AG04450 (cell line): ENCODE results near the gene TM4SF1. TPM values are rescaled to one million over a fixed set of nuclear protein-coding genes. Genes with fewer than 3 reads are reported as not detected.

Experiments
- CTCF ChIA-PET: fragments of 300-600, 350-600 bp; formaldehyde crosslinking; extraction: SDS; loops from one replicate; lab custom pipeline; 2022; ENCODE audit warnings: antibody characterized with exemption, inconsistent platforms; lab: Charles Lee
- POLR2A ChIA-PET: fragments of 350-600 bp; formaldehyde crosslinking; extraction: SDS; loops from one replicate; lab custom pipeline; 2021; ENCODE audit warnings: antibody characterized with exemption, inconsistent platforms; lab: Yijun Ruan, JAX
- DNase-seq: peaks from one replicate; pipeline ENCODE4 v3.0.0-alpha.2; 2011; ENCODE audit warnings: low read depth, low spot score
- H3K27ac ChIP-seq: one replicate; pipeline ENCODE4 v1.5.1; 2012; ENCODE audit warnings: low read depth, low read length, control low read depth
- H3K27me3 ChIP-seq: one replicate; pipeline ENCODE4 v1.6.0; 2012; ENCODE audit warnings: low read length; ENCODE audit not compliant: control insufficient read depth, insufficient read depth
- H3K4me3 ChIP-seq: 2 replicates; pipeline ENCODE4 v1.5.1; 2011; ENCODE audit warnings: mild to moderate bottlenecking, low read depth, low read length, control low read depth
- H3K9me3 ChIP-seq: 2 replicates; pipeline ENCODE4 v1.5.1; 2012; ENCODE audit warnings: low read length; ENCODE audit not compliant: control insufficient read depth, insufficient read depth
- polyA plus RNA-seq: library from polyadenylated mRNA; depleted of rRNA; stranded (reverse); fragments of >200 nt; gene quantifications from 2 replicates; pipeline ENCODE4 v1.2.3, GENCODE V29; 2011
- TF ChIP-seq, protein P1 (sequence below): IDR thresholded peaks from 2 replicates; pipeline ENCODE4 v1.5.1; 2011; ENCODE audit warnings: low read depth, low read length, control low read depth, inconsistent platforms

TM4SF1 gene
- polyA plus RNA-seq, 1 experiment: 260 TPM

DNA sequence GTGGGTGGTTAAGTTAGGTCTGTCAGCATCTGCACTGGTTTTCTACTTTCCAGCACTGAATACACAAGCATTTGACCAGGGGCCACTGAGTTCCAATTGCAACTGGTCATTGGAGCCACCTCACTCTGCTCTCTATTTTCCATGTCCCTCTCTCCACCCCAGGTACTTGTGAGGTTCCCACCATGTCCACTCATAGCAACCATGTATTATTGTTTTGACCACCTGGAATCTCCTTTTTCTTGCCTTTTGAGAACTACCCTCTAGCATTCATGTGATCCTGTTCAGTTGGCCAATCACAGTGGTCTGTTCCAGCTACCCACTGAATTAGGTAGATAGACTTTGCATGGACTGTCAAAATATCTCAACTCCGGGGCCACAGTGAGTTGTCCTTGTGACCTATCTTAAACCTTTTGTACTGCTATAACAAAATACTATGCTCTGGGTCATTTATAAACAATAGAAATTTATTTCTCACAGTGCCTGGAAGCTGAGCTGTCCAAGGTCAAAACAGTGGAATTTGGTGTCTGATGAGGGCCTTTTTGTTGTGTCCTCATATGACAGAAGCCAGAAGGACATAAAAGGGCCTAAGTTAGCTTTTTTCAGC lies 23.8 kb downstream of the TM4SF1 start:
- no peak for DNase-seq
- Histone ChIP-seq H3K9me3 (peaks cover 3% of the 10 kb centered on the region), H3K4me3 (no peak overlapping the region), H3K27me3 (no peaks in the 10 kb centered on the region), H3K27ac (no peak overlapping the region)
- ChIA-PET CTCF (interaction anchor here (0.6 to 3.3 kb wide), 11 partner anchors 9 to 397 kb away, joined by 3 to 20 read pairs (median 5); no protein-coding TSS in a partner anchor), POLR2A (interaction anchor here (1.1 kb wide), 1 partner anchor 10 kb away, joined by 3 read pairs; no protein-coding TSS in a partner anchor)
- TF ChIP-seq, protein P1, sequence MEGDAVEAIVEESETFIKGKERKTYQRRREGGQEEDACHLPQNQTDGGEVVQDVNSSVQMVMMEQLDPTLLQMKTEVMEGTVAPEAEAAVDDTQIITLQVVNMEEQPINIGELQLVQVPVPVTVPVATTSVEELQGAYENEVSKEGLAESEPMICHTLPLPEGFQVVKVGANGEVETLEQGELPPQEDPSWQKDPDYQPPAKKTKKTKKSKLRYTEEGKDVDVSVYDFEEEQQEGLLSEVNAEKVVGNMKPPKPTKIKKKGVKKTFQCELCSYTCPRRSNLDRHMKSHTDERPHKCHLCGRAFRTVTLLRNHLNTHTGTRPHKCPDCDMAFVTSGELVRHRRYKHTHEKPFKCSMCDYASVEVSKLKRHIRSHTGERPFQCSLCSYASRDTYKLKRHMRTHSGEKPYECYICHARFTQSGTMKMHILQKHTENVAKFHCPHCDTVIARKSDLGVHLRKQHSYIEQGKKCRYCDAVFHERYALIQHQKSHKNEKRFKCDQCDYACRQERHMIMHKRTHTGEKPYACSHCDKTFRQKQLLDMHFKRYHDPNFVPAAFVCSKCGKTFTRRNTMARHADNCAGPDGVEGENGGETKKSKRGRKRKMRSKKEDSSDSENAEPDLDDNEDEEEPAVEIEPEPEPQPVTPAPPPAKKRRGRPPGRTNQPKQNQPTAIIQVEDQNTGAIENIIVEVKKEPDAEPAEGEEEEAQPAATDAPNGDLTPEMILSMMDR: no peak

DNA sequence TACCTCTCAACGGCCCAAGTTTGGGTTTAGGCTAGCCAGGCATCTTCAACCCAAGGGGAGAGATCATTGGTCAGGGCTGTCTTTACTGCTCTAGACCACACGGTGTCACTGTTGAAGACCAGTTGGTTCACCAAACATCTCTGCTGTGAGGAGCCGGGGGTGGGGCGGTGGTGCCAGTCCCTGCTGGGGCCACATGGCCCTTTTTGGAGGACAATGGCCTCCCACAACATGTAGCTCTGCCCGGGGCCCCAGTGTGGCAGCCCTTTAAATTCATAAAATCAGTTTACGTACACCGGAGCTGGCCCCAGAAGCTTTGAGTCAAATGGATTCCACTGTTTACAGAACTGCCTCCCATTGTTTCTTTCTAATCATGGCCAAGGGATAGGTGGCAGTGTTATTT lies 24.9 kb downstream of the TM4SF1 start:
- peaks cover 3% of the 10 kb centered on the region for H3K9me3 ChIP-seq
- H3K27ac ChIP-seq: no peak overlapping the region
- CTCF ChIA-PET: interaction anchor here (0.6 to 3.3 kb wide), 15 partner anchors 8 to 399 kb away, joined by 3 to 20 read pairs (median 5); no protein-coding TSS in a partner anchor
- TF ChIP-seq, protein P1: peak; percentile 63
- no peak for DNase-seq
- H3K4me3 ChIP-seq: no peak overlapping the region
- no peaks in the 10 kb centered on the region for H3K27me3 ChIP-seq
- POLR2A ChIA-PET: no interaction called here

- Histone ChIP-seq H3K4me3 (no peak overlapping the region), H3K27me3 (no peaks in the 10 kb centered on the region), H3K9me3 (no peaks in the 10 kb centered on the region), H3K27ac (no peak overlapping the region)
- DNase-seq: no peak
- ChIA-PET POLR2A (interaction anchor here (0.8 kb wide), 1 partner anchor 10 kb away, joined by 3 read pairs; no protein-coding TSS in a partner anchor), CTCF (interaction anchor here (1.2 kb wide), 1 partner anchor 9 kb away, joined by 5 read pairs; no protein-coding TSS in a partner anchor)
- TF ChIP-seq, protein P1: no peak
Measured at GRCh38 chr3:149343951-149344350, 33.5 kb downstream of the TM4SF1 start.

DNA sequence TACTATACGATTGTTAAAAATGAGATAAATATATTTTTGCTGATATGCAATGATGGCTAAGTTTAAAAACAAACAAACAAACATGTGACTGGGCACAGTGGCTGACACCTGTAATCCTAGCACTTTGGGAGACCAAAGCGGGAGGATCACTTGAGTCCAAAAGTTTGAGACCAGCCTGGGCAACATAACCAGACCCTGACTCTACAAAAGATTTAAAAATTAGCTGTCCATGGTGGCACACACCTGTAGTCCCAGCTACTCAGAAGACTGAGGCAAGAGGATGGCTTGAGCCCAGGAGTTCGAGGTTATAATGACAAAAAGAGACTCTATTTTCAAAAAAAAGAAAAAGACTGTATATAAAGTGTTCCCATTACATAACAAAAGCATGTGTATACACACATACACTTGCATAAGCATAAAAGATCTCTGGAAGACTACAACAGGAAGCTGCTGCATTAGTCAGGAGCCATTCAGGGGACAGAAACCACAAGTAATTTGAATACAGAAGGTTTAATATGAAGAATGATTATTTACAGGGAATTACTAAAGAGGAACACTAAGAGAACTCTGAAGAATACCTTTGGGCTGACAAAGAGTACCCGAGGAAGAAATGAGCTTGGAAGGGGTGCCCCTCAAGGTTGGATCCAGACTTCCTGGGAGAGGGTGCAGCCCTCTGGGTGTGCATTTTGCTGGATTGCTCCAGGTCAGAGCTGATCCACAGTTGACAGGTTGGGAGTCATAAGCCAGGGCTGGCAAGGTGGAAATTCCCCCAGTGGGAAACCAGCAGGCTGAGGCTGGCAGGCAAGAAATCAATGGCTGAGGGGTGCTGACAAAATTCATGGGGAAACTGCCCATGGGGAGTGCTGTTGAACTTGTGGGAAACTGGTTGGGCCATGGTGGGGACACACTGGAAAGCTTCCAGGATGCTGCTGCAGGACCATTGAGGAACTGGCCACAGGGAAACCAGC lies 34.8 kb downstream of the TM4SF1 start:
- POLR2A ChIA-PET: no interaction called here
- peak; percentile 63 for DNase-seq
- Histone ChIP-seq H3K9me3 (no peaks in the 10 kb centered on the region), H3K4me3 (no peak overlapping the region), H3K27me3 (no peaks in the 10 kb centered on the region), H3K27ac (no peak overlapping the region)
- TF ChIP-seq, protein P1: no peak
- CTCF ChIA-PET: interaction anchor here (0.6 to 0.9 kb wide), 2 partner anchors 68 to 137 kb away, joined by 3 read pairs; no protein-coding TSS in a partner anchor
